Activated T-cell treated with anti-CD3 and anti-CD28 coated beads for 48 hours (primary cell): Measurements from ENCODE around the gene ZNRF3.
"Not testable (repeated sequence)": the region's sequence is repeated elsewhere in the genome, so short reads cannot be mapped to it uniquely, and the experiment has no call there.

Experiments
- DNase-seq: peaks from one replicate; pipeline ENCODE4 v3.0.0-alpha.2; 2020; ENCODE audit warnings: low read depth

Gene ZNRF3

GRCh38 chr22:28882878-28883656 is at the start of gene ZNRF3:
ZNRF3 (plus strand) TSS chr22:28883572; CDS start chr22:28883767, 195 bp downstream.
- DNase-seq: peak; percentile 81

GRCh38 chr22:28835630-28836189 is 47.7 kb upstream of the ZNRF3 start:
- DNase-seq: no peak

GRCh38 chr22:28837640-28838039 is 45.7 kb upstream of the ZNRF3 start:
- no peak for DNase-seq

DNA sequence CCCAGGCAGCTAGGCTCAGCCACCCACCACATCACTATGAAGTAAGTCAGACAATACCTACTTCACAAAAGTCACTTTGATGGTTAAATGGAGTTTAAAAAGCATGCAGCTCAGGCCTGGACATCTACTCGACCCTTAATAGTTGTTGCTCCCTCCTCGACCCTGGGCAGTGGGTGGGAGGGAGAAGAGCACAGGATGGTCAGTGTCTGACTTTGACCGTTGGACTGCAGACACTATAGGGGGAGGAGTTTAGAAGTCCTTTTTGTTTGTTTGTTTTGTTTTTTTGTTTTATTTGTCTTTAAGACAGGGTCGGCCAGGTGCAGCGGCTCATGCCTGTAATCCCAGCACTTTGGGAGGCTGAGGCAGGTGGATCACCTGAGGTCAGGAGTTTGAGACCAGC is 44.4 kb upstream of the ZNRF3 start:
- no peak for DNase-seq

GRCh38 chr22:28841111-28841510 is 42.3 kb upstream of the ZNRF3 start:
- DNase-seq: no peak

GRCh38 chr22:28843633-28844032 is 39.7 kb upstream of the ZNRF3 start:
- DNase-seq: no peak

- not testable (repeated sequence) for DNase-seq
These were observed 39.1 kb upstream of the ZNRF3 start for GRCh38 chr22:28844277-28844676.

DNA sequence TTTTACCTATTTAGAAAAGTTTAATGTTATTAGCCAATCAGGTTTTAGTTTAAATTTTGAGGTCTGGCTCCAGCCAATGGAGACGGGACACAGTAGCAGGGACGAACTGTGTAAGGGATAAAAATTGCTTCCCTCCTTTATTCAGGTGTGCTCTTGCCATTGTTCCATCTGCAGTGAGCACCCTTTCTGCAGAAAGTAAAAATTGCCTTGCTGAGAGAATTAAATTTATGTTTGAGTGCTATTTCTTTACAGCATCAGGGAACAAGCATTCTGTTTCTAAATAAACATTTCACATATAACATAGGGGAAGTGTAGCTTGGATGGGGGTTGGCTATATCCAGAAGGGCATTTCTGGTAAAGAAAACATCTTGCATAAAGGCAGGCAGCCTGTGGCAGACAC is 36.4 kb upstream of the ZNRF3 start:
- DNase-seq: no peak

DNA sequence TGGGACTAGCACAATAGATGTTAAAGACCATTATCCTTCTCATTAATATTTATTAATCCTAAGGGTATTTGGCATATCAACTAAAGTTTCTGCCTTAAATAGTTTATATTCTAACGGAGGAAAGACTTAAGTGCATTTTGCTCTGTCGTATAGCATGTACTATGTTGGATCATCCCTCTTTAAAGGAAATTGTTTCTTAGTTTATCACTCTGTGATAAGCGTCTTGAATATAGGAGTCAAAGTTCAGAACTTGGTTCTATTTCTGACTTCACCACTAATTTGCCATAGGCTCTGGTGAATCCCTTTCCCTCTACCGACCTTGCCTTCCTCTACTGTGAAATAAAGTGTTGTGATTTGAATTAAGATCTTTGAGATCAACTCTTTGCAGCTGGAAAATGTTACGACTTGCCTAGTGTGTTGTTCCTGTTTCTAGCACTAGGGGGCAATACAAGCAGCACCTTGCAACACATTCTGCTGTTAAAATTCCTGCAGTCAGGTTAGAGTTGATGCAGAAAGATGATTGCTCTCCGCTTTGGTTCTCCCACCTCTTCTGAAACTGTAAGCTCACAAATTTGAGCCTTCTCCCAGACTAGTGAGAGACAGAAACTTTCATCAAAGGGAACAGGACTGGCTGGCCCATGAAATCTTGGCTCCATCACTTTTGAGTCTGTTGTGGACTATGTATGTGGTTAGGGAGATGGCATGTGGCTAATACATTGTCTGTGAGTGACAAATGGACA is 27.8 kb upstream of the ZNRF3 start:
- DNase-seq: peak; percentile 26

DNA sequence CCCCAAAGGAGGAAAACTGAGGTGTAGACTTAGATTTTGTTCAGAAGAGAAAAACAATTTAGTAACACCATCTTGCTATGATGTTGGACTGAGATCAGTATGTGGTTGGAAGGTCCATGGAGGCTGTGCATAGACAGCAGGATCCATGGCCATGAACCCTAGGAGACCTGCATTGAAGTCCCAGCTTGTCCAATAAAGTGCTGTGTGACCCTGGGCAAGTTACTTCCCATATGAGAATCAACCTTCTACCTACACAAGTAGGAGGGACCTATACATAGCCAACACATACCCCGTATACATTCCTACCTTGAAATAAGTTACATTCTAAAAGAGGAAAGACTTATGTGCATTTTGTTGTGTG is 27.3 kb upstream of the ZNRF3 start:
- no peak for DNase-seq

GRCh38 chr22:28857288-28857687 is 26.1 kb upstream of the ZNRF3 start:
- no peak for DNase-seq

DNA sequence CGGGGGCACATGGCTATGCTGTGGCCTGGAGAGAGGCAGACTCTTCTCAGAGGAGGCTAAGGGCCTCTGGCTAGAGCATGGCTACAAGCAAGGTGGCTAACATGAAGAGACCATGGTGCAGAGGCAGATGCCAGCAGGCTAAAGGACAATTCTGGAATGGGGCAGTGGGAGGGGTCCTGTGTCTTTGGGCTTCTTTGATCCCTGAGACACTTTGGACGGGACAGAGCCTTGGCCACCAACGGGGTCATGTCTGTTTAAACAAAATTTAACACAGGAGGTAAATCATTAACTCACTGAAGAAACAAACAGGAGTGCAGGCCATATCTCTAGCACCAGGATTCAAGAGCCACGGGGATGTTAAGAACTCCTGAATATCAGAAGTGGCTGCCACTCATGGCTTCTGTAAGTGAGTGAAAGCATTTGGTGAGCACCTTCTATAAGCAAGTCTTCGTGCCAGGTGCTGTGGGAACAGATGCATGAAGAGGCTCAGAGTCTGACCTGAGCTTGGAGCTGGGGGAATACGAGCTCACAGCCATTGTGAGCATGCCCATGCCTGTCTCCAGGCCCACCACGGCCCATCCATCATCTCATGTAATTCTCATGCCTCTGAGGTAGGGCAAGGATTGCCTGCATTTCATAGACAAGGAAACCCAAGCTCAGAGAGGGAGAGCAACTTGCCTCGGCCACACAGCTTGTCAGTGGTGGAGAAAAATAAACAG is 18.3 kb upstream of the ZNRF3 start:
- no peak for DNase-seq

- no peak for DNase-seq
These were observed 16.2 kb upstream of the ZNRF3 start for GRCh38 chr22:28867191-28867590.

DNA sequence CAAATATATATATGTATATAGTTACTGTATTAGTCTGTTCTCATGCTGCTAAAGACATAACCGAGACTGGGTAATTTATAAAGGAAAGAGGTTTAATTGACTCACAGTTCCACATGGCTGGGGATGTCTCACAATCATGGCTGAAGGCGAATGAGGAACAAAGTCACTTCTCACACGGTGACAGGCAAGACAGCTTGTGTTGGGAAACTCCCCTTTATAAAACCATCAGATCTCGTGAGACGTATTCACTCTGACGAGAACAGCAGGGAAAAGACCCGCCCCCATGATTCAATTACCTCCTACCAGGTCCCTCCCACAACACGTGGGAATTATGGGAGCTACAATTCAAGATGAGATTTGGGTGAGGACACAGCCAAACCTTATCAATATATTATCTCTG is 15.0 kb upstream of the ZNRF3 start:
- DNase-seq: peak; percentile 6

DNA sequence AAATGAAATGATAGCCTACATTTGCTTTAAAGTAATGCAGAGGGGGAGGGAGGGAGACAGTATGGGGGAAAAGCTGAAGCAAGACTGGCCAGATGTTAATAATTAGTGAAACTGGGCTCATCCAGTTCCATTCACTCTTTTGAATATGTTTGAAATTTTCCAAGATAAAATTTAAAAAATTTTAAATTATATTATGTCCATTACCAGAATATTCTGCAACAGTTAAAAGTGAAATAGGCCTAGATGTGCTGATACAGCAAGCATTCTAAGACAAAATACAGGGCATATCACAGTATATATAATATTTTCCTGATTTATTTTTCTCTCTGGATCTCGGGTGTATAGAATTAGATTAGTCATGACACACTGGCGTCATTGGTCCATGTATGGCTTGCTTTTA is 13.6 kb upstream of the ZNRF3 start:
- DNase-seq: no peak

- DNase-seq: no peak
These were observed 10.0 kb upstream of the ZNRF3 start for GRCh38 chr22:28873183-28873963.

DNA sequence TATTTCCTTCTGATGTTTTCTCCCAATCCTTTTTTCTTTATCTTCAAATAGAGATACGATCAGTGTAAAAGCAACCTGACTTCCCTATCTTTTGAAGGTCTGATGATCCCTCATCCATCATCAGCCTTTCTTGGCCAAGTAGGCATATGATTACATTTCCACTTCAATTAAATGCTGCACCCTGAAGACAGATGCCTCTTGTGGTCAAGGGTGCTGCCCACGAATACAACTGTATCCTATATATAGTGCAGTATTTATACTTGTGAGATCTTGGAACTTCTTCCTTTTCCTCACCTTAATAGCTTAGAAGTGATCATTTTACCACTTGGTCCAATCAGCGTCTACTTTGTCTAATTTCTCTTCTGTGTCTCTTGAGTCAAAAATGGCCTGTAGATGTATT is 9.3 kb upstream of the ZNRF3 start:
- no peak for DNase-seq

DNA sequence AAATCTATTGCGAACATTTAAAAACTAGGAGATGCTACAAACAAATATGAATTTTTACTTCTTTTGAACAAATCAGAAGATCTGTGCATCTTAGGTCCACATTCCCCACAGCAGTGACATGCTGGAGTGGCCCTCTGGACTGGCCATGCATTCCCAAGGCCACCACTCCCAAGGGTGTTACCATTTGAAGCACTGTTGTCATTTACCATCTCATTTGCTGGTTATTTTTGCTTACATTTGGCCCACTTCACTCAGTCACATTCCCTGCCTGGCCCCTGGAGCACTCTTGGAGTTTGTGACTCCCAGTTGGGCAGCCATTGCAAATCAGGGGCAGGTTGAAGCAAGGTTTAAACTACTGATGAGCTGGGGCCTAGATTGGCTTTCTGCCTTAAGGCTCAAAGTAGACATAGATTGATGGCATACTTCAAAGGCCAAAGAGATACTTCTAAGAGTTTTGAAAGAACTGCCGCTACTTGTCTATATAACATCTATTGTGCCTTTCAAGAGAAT is 8.5 kb upstream of the ZNRF3 start:
- DNase-seq: no peak

DNA sequence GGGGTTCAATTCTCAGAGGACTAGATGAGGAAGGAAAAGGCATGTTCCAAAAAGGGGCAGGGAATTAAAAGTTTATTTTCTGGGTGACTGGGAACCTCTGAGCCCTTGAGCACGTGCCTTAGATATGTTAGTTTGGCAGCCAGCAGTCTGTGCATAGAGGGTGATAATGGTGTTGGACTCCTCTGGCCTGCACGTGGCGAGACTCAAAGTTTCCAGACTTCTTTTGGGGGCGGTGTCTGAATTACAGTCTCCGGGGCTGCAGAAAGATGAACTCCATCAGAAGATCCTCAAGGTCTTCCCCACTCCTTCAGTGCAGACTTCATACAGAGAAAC is 861 bp upstream of the ZNRF3 start:
- DNase-seq: no peak

DNA sequence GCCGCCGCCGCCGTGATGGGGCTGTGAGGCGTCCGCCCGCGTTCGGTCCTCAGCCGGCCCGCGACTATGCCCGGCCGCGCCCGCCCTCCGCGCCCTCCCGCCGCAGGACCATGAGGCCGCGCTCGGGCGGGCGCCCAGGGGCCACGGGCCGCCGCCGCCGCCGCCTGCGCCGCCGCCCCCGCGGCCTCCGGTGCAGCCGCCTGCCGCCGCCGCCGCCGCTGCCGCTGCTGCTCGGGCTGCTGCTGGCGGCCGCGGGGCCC is 215 bp downstream of the ZNRF3 start:
- DNase-seq: no peak

DNA sequence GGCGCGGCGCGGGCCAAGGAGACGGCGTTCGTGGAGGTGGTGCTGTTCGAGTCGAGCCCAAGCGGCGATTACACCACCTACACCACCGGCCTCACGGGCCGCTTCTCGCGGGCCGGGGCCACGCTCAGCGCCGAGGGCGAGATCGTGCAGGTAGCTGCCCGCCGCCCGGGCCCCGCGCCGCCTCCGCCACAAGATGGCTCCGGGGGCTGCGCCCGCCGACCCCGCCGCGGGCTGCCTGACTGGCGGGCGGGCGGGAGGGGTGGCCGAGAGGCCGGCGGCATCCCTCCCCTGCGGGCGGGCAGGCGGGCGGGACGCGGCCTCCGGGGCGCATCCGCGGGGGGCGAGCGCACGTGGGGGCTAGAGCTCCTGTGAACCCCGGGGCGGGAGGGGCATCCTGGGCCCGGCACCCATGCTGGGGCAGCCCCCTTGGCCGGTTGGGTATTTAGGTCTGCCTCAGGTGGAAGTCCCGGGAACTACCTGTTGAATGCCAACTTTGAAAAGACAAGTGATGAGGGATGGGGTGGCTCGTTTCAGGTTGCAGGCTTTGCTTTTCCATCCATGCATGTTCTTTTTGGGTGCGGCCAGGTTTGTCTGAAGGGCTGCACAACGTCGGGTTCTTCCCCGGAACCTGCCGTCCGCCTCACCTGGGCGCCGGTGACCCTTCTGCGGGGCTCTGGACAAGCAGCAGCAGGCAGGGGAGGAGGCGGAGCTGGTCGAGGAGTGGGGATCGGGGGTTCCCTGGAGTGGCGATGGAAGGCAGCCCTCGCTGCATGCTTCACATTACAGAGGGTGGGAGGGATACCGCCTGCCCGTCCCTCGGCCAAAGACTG is 760 bp downstream of the ZNRF3 start:
- DNase-seq: peak; percentile 18
